K562 (cell line): ENCODE data around the gene CTIF. TPM values are rescaled to one million over a fixed set of nuclear protein-coding genes. Genes with fewer than 3 reads are reported as not detected.

ENCODE experiments used
- ATAC-seq: fragments of 200-7000 bp; cut with Tn5 transposase; 3 replicates; pipeline ENCODE4 v1.9.1; 2020; ENCODE audit warnings: moderate library complexity
- BruUV-seq: library from RNA; stranded (reverse); fragments of 400-500 nt; replicated peaks from 2 replicates; lab custom pipeline; 2021; lab: Mats Ljungman, UMichigan
- CTCF ChIA-PET: fragments of 300-600 bp; formaldehyde crosslinking; extraction: SDS; loops from one replicate; lab custom pipeline; 2021; ENCODE audit warnings: low intra/inter-chr PET ratio; lab: Yijun Ruan, JAX
- POLR2A ChIA-PET: fragments of 300-600, 350-650 bp; sonication (Branson Sonifier 250); formaldehyde crosslinking; extraction: SDS; loops from one replicate; lab custom pipeline; 2021; ENCODE audit warnings: antibody characterized with exemption, inconsistent platforms; lab: Yijun Ruan, JAX
- DNase-seq, 4 experiments: peaks; one replicate each; pipeline versions ENCODE4 v3.0.0 to v3.0.0-alpha.2; 2011 to 2018; ENCODE audit warnings: low spot score in 3 of 4, mixed read lengths in 3 of 4; ENCODE audit errors: extremely low read depth in 1 of 4
- FAIRE-seq: peaks from 2 replicates; lab custom pipeline; 2011; peaks lifted over from hg19 to GRCh38; lab: Jason Lieb, UNC
- H2AFZ ChIP-seq: 2 replicates; pipeline ENCODE4 v1.6.0; 2011; ENCODE audit warnings: low read depth, low read length, control low read depth, inconsistent platforms
- H3K27ac ChIP-seq: fragments of 200-600 bp; 3 replicates; pipeline ENCODE4 v1.8.0; 2011; ENCODE audit warnings: low read depth, mild to moderate bottlenecking, control low read depth, inconsistent platforms, low read length, moderate library complexity, mixed read lengths; ENCODE audit errors: extremely low read depth
- H3K27me3 ChIP-seq, 2 experiments: fragments of 300-600 bp in 1 of 2; 2 replicates in 1 of 2; 3 replicates in 1 of 2; pipeline versions ENCODE4 v1.6.0 to v1.8.0; 2011; ENCODE audit warnings: inconsistent platforms in 2 of 2, low read length in 2 of 2, mild to moderate bottlenecking in 1 of 2, mixed read lengths in 1 of 2, moderate library complexity in 1 of 2; ENCODE audit not compliant: control insufficient read depth in 2 of 2, insufficient read depth in 2 of 2
- H3K36me3 ChIP-seq: fragments of 300-600 bp; 3 replicates; pipeline ENCODE4 v1.8.0; 2011; ENCODE audit warnings: mild to moderate bottlenecking, low read length, inconsistent platforms; ENCODE audit not compliant: control insufficient read depth, insufficient read depth
- H3K4me1 ChIP-seq, 2 experiments: fragments of 200-600 bp in 1 of 2; replicated peaks in 1 of 2; 2 replicates in 1 of 2; 3 replicates in 1 of 2; pipeline versions ENCODE4 v1.5.1 to v1.8.0; 2011; ENCODE audit warnings: inconsistent platforms in 2 of 2, low read length in 2 of 2, mild to moderate bottlenecking in 1 of 2, mixed read lengths in 1 of 2, moderate library complexity in 1 of 2; ENCODE audit not compliant: control insufficient read depth in 2 of 2, insufficient read depth in 2 of 2
- H3K4me2 ChIP-seq: 2 replicates; pipeline ENCODE4 v1.6.1; 2011; ENCODE audit warnings: low read length, control low read depth, inconsistent platforms, mixed read lengths; ENCODE audit not compliant: insufficient read depth
- H3K4me3 ChIP-seq: fragments of 200-600 bp; sonication (generic), shearing (Covaris generic); 2 replicates; pipeline ENCODE4 v1.5.1; 2016; ENCODE audit warnings: control low read depth, inconsistent platforms
- H3K79me2 ChIP-seq: fragments of 200-600 bp; 3 replicates; pipeline ENCODE4 v1.8.0; 2011; ENCODE audit warnings: low read length, inconsistent platforms; ENCODE audit not compliant: control insufficient read depth, insufficient read depth
- H3K9ac ChIP-seq, 2 experiments: 2 replicates each; pipeline versions ENCODE4 v1.6.0 to v1.6.1; 2011; ENCODE audit warnings: low read depth in 2 of 2, low read length in 2 of 2, control low read depth in 1 of 2, inconsistent platforms in 1 of 2, mild to moderate bottlenecking in 1 of 2, mixed read lengths in 1 of 2; ENCODE audit not compliant: insufficient read depth in 1 of 2
- H3K9me1 ChIP-seq: one replicate; pipeline ENCODE4 v1.6.0; 2011; ENCODE audit warnings: inconsistent platforms, mild to moderate bottlenecking, low read length, moderate library complexity; ENCODE audit not compliant: control insufficient read depth, insufficient read depth
- H3K9me3 ChIP-seq: replicated peaks from 2 replicates; pipeline ENCODE4 v1.5.1; 2011; ENCODE audit warnings: low read depth, low read length, inconsistent platforms; ENCODE audit not compliant: control insufficient read depth, insufficient read depth
- H4K20me1 ChIP-seq: replicated peaks from 2 replicates; pipeline ENCODE4 v1.6.1; 2011; ENCODE audit warnings: low read length, inconsistent platforms, mixed read lengths; ENCODE audit not compliant: control insufficient read depth, insufficient read depth
- HOMEZ ChIP-seq: fragments of 250-450 bp; sonication (Bioruptor Pico); IDR thresholded peaks from 2 replicates; pipeline ENCODE4 v1.4.0; 2020; ENCODE audit warnings: mild to moderate bottlenecking, moderate library complexity
- WGBS: fragments of 100-300 bp; shearing (Covaris generic); methylation state at CpG from one replicate; pipeline ENCODE4 v1.1.6; 2016; ENCODE audit warnings: low coverage, mixed read lengths; ENCODE audit not compliant: insufficient coverage; ENCODE audit errors: missing lambda C conversion rate; 5-methylcytosine and 5-hydroxymethylcytosine counted together
- in situ Hi-C: fragments of 300-500 bp; cut with MboI; formaldehyde crosslinking; loops from 4 replicates; pipeline ENCODE4 v1.15.0; 2018; ENCODE audit warnings: inconsistent platforms, mixed read lengths
- intact Hi-C: fragments of 100-400 bp; cut with micrococcal nuclease; formaldehyde crosslinking; loops from 2 replicates; pipeline ENCODE4 v1.14.2; 2022
- polyA plus RNA-seq, 8 experiments: library from polyadenylated mRNA; depleted of rRNA in 4 of 8; stranded (reverse) in 5 of 8; unstranded in 3 of 8; fragments of >200 nt; fragmentation: Nextera tagmentation in 2 of 8; fragmentation: Illumina TruSeq in 1 of 8; extraction: Ambion mirVana in 2 of 8; extraction: Trizol in 1 of 8; gene quantifications; 2 replicates each; pipeline versions ENCODE4 v1.2.1 to v1.2.3, GENCODE V29; 2011 to 2014; ENCODE audit warnings: inconsistent platforms in 1 of 8, missing spikeins in 1 of 8
- total RNA-seq, 7 experiments: library from RNA; depleted of rRNA in 6 of 7; stranded (reverse); fragments of >200 nt in 6 of 7; fragmentation: Illumina TruSeq in 2 of 7; extraction: Trizol in 2 of 7; gene quantifications; 2 replicates each; pipeline versions ENCODE4 v1.2.1 to v1.2.3, GENCODE V29; 2011 to 2021; ENCODE audit warnings: low replicate concordance in 1 of 7

CTIF gene
- total and polyA plus RNA-seq, 9 of the 15 experiments (the other 6 are each of a cell fraction or from before 2014, with no cell fraction given) = 0.17 to 11.5 (median 2.2) TPM

DNA sequence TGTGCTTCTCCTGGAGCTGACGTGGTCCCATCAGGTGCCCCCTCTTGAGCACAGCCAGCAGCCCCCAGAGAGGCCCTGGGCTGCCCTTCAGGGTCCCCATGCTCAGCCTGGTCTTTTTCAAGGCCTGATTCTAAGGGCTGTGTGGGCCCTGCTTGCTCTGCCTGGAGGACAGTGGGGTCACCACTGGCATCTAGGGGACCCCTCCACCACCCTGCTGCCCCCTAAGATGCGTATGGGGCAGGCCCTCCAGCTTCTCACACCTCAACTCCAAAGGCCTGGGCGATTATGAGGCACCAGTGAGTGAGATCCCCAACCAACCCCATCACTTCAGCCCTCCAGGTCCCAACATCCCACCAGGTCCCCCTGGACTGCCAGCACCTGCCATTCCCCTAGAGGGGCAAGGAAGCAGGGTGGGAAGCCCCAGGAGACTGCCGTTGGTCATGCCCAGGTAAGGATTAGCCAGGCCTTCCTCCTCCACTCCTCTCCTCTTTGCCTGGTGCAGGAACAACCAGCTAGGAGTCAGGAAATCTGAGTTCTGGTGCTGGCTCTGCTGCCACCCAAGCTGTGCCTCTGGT, 297.5 kb downstream of the CTIF start:
- peaks cover 10 to 11% of the 10 kb centered on the region in 2 experiments; a peak in 4 of 5 replicates for H3K4me1 ChIP-seq
- no peaks in the 10 kb centered on the region for H4K20me1 ChIP-seq
- POLR2A ChIA-PET = no interaction called here
- 59% methylated on average over 4 of the region's 4 CpGs for WGBS
- no peak overlapping the region for H3K4me2 ChIP-seq
- H2AFZ ChIP-seq = no peak overlapping the region
- no peak overlapping the region for H3K27ac ChIP-seq
- in situ Hi-C loops (no loop called here), intact Hi-C loops (no loop called here)
- H3K9ac ChIP-seq = no peak overlapping the region
- H3K36me3 ChIP-seq = no peaks in the 10 kb centered on the region
- no peak for TF ChIP-seq HOMEZ (CRISPR knock-in tag)
- no peaks in the 10 kb centered on the region for H3K27me3 ChIP-seq
- DNase-seq = no peak
- CTCF ChIA-PET = no interaction called here
- H3K9me1 ChIP-seq = no peaks in the 10 kb centered on the region
- no peak overlapping the region for H3K4me3 ChIP-seq
- H3K79me2 ChIP-seq = no peaks in the 10 kb centered on the region
- BruUV-seq = no TSS peak
- no peak for ATAC-seq
- no peak for FAIRE-seq
- H3K9me3 ChIP-seq = no peaks in the 10 kb centered on the region
